MM.1S (cell line): Measurements from ENCODE around the gene FAHD1.

Source experiments
- DNase-seq: peaks from one replicate; pipeline ENCODE4 v3.0.0-alpha.2; 2015
- H2AFZ ChIP-seq: fragments of 300-600 bp; sonication (generic); 2 replicates; pipeline ENCODE4 v1.6.0; 2016; ENCODE audit warnings: antibody characterized with exemption, low read length
- H3F3A ChIP-seq: fragments of 300-600 bp; sonication (generic); 2 replicates; pipeline ENCODE4 v1.6.1; 2016; ENCODE audit warnings: mild to moderate bottlenecking, antibody characterized with exemption, low read length, moderate library complexity, mixed read lengths; ENCODE audit not compliant: insufficient read depth
- H3K27ac ChIP-seq: fragments of 300-600 bp; sonication (generic); 2 replicates; pipeline ENCODE4 v1.5.1; 2016; ENCODE audit warnings: mild to moderate bottlenecking, low read length
- H3K27me3 ChIP-seq: fragments of 300-600 bp; sonication (generic); replicated peaks from 2 replicates; pipeline ENCODE4 v1.6.0; 2016; ENCODE audit warnings: low read length; ENCODE audit not compliant: insufficient read depth
- H3K36me3 ChIP-seq: fragments of 300-600 bp; sonication (generic); replicated peaks from 2 replicates; pipeline ENCODE4 v1.6.1; 2016; ENCODE audit warnings: mild to moderate bottlenecking, low read length, mixed read lengths; ENCODE audit not compliant: insufficient read depth
- H3K4me1 ChIP-seq: fragments of 300-600 bp; sonication (generic); 2 replicates; pipeline ENCODE4 v1.6.1; 2016; ENCODE audit warnings: low read length, mixed read lengths
- H3K4me2 ChIP-seq: fragments of 300-600 bp; sonication (generic); 2 replicates; pipeline ENCODE4 v1.6.0; 2016; ENCODE audit warnings: low read depth, low read length
- H3K4me3 ChIP-seq: fragments of 300-600 bp; sonication (generic); 2 replicates; pipeline ENCODE4 v1.5.1; 2016; ENCODE audit warnings: low read length, mixed read lengths
- H3K79me2 ChIP-seq: fragments of 300-600 bp; sonication (generic); 2 replicates; pipeline ENCODE4 v1.6.1; 2016; ENCODE audit warnings: mixed run types, low read length, mixed read lengths
- H3K9ac ChIP-seq: fragments of 300-600 bp; sonication (generic); 2 replicates; pipeline ENCODE4 v1.6.1; 2016; ENCODE audit warnings: low read length, mixed read lengths
- H3K9me2 ChIP-seq: fragments of 300-600 bp; sonication (generic); replicated peaks from 2 replicates; pipeline ENCODE4 v1.6.1; 2016; ENCODE audit warnings: mild to moderate bottlenecking, low read length, mixed read lengths; ENCODE audit not compliant: insufficient read depth
- H3K9me3 ChIP-seq: fragments of 300-600 bp; sonication (generic); replicated peaks from 2 replicates; pipeline ENCODE4 v1.6.1; 2016; ENCODE audit warnings: mild to moderate bottlenecking, low read length, mixed read lengths; ENCODE audit not compliant: insufficient read depth
- H4K20me1 ChIP-seq: fragments of 300-600 bp; sonication (generic); 2 replicates; pipeline ENCODE4 v1.6.1; 2016; ENCODE audit warnings: mild to moderate bottlenecking, low read length, moderate library complexity, mixed read lengths; ENCODE audit not compliant: insufficient read depth
- EZH2 ChIP-seq: fragments of 300-600 bp; sonication (generic); optimal IDR thresholded peaks from 2 replicates; pipeline ENCODE3; 2017; ENCODE audit warnings: low read depth, mild to moderate bottlenecking, antibody characterized with exemption, low read length, mixed read lengths
- EZH2phosphoT487 ChIP-seq: fragments of 300-600 bp; sonication (generic); IDR thresholded peaks from 2 replicates; pipeline ENCODE4 v1.6.1; 2018; ENCODE audit warnings: antibody characterized with exemption, low read length
- TF ChIP-seq, protein P1 (sequence below): fragments of 300-600 bp; sonication (generic); IDR thresholded peaks from 2 replicates; pipeline ENCODE4 v1.5.1; 2016; ENCODE audit warnings: antibody characterized with exemption, low read length, mixed read lengths

Gene FAHD1

DNA sequence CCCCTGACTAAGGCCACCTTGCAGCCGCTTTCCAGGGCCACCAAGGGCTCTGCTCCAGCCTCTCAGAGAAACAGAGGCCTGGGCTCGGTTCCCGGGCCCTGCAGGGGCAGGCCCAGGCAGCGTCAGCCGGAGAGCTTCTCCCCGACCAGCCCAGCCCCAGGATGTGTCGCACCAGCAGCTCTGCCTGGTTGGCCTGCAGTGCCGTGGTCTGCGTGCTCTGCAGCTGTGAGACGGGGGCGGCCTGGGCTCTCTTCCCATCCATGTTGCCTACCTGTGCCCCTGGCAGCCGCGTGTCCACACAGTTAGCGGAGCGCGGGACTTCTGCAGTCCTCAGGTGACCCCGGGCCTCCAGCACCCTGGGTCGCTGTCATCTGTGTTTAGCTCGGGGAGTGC, 38.3 kb upstream of the FAHD1 start:
- no peak overlapping the region for H3K4me2 ChIP-seq
- H3K4me1 ChIP-seq: no peaks in the 10 kb centered on the region
- no peak overlapping the region for H3K4me3 ChIP-seq
- DNase-seq: no peak
- no peaks in the 10 kb centered on the region for H3K36me3 ChIP-seq
- TF ChIP-seq EZH2phosphoT487 (no peak), EZH2 (no peak)
- TF ChIP-seq, protein P1, sequence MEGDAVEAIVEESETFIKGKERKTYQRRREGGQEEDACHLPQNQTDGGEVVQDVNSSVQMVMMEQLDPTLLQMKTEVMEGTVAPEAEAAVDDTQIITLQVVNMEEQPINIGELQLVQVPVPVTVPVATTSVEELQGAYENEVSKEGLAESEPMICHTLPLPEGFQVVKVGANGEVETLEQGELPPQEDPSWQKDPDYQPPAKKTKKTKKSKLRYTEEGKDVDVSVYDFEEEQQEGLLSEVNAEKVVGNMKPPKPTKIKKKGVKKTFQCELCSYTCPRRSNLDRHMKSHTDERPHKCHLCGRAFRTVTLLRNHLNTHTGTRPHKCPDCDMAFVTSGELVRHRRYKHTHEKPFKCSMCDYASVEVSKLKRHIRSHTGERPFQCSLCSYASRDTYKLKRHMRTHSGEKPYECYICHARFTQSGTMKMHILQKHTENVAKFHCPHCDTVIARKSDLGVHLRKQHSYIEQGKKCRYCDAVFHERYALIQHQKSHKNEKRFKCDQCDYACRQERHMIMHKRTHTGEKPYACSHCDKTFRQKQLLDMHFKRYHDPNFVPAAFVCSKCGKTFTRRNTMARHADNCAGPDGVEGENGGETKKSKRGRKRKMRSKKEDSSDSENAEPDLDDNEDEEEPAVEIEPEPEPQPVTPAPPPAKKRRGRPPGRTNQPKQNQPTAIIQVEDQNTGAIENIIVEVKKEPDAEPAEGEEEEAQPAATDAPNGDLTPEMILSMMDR: no peak
- H3K9me2 ChIP-seq: no peaks in the 10 kb centered on the region
- peaks cover 40% of the 10 kb centered on the region for H3K79me2 ChIP-seq
- H2AFZ ChIP-seq: no peak overlapping the region
- no peaks in the 10 kb centered on the region for H3K27me3 ChIP-seq
- no peak overlapping the region for H3K27ac ChIP-seq
- H3F3A ChIP-seq: no peaks in the 10 kb centered on the region
- H4K20me1 ChIP-seq: no peaks in the 10 kb centered on the region
- no peak overlapping the region for H3K9ac ChIP-seq
- H3K9me3 ChIP-seq: no peaks in the 10 kb centered on the region

DNA sequence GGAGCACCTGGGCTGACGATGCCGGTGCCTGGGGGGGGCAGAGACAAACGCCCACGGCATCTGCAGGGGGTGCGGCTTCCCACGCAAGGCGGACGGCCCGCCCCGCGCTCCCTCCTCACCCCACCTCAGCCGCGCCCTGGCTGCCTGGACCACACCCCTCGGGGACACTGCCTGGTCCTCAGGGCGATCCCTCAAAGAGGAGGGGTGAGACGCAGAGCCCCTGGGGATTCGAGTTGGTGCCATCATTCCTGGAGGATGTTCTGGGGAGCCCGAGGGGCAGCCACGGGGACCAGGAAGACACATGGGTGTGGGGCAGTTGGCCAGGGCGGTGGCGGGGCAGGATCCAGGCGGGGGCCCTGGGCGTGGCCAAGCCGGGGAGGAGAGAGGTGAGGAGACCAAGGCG, 37.4 kb upstream of the FAHD1 start:
- Histone ChIP-seq H3K9me3 (no peaks in the 10 kb centered on the region), H3K79me2 (peaks cover 31% of the 10 kb centered on the region), H3K36me3 (no peaks in the 10 kb centered on the region), H3K9ac (no peak overlapping the region), H2AFZ (no peak overlapping the region), H3K4me1 (no peaks in the 10 kb centered on the region), H3F3A (no peaks in the 10 kb centered on the region), H4K20me1 (no peaks in the 10 kb centered on the region), H3K27ac (no peak overlapping the region), H3K4me2 (no peak overlapping the region), H3K9me2 (no peaks in the 10 kb centered on the region), H3K27me3 (no peaks in the 10 kb centered on the region), H3K4me3 (no peak overlapping the region)
- TF ChIP-seq EZH2: no peak
- no peak for DNase-seq

DNA sequence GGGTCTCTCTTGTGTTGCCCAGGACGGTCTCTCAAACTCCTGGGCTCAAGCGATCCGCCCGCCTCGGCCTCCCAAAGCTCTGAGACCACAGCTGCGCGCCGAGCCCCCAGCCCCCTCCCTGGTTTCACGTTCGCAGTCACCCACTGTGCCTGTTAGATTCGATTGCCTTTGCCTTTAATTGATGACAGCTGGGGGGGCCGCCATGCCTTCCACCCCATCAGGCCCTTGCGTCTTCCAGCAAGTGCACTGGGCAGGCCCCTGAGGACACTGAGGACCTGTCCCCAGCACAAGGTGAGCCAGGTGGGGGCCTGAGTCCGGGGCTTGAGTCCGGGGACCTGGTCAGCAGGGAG, 36.8 kb upstream of the FAHD1 start:
- Histone ChIP-seq H3F3A (no peaks in the 10 kb centered on the region), H3K27ac (no peak overlapping the region), H3K79me2 (peaks cover 25% of the 10 kb centered on the region), H3K36me3 (no peaks in the 10 kb centered on the region), H3K9me3 (no peaks in the 10 kb centered on the region), H3K27me3 (no peaks in the 10 kb centered on the region), H2AFZ (no peak overlapping the region), H3K4me2 (no peak overlapping the region), H3K9ac (no peak overlapping the region), H3K4me1 (no peaks in the 10 kb centered on the region), H3K4me3 (no peak overlapping the region), H4K20me1 (no peaks in the 10 kb centered on the region), H3K9me2 (no peaks in the 10 kb centered on the region)
- no peak for DNase-seq
- no peak for TF ChIP-seq EZH2phosphoT487
- TF ChIP-seq, protein P1: no peak
- TF ChIP-seq EZH2: no peak

DNA sequence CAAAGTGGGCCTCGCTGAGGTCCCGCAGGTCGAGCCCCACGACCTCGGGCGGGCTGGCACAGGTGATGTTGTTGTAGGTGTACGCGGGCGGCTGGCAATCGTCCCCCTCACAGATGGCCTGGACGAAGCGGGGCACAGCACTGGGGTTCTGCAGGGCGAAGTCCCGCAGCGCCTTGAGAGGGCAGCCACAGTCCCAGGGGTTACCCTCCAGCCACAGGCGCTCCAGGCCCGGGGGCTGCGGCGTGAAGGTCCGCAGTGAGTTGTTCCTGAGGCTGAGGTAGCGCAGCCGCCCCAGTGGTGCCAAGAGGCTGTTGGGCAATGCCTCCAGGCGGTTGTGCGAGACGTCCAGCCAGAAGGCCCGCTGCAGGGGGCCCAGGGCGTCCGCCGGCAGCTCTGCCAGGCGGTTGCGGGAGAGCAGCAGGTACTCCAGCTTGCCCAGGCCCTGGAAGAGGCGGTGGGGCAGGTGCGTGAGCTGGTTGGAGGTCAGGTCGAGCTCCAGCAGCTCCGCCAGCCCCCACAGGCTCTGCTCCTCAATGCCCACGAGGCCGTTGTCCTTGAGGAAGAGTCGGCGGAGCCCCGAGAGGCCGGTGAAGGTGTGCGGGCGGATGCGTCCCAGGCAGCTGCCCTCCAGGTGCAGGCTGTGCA, 36.3 kb upstream of the FAHD1 start:
- no peaks in the 10 kb centered on the region for H3K9me3 ChIP-seq
- no peaks in the 10 kb centered on the region for H3K27me3 ChIP-seq
- no peak for TF ChIP-seq EZH2
- no peak for TF ChIP-seq EZH2phosphoT487
- TF ChIP-seq, protein P1: no peak
- no peaks in the 10 kb centered on the region for H3K36me3 ChIP-seq
- H3K79me2 ChIP-seq: peaks cover 20% of the 10 kb centered on the region
- no peak for DNase-seq
- no peaks in the 10 kb centered on the region for H3F3A ChIP-seq
- H2AFZ ChIP-seq: no peak overlapping the region
- no peaks in the 10 kb centered on the region for H4K20me1 ChIP-seq
- no peak overlapping the region for H3K4me3 ChIP-seq
- H3K4me1 ChIP-seq: no peaks in the 10 kb centered on the region
- H3K9ac ChIP-seq: no peak overlapping the region
- H3K4me2 ChIP-seq: no peak overlapping the region
- no peak overlapping the region for H3K27ac ChIP-seq
- no peaks in the 10 kb centered on the region for H3K9me2 ChIP-seq
